Esophagus muscularis mucosa (tissue), 4 donors: ENCODE data around the gene ITFG1.

ENCODE experiments used
- EP300 ChIP-seq: sonication (generic); formaldehyde crosslinking; IDR thresholded peaks from one replicate; pipeline ENCODE4 v1.6.1; 2017; ENCODE audit warnings: antibody characterized with exemption
- POLR2A ChIP-seq: fragments of 450-650 bp; IDR thresholded peaks from one replicate; pipeline ENCODE4 v1.6.1; 2017; ENCODE audit warnings: antibody characterized with exemption, moderate library complexity, mild to moderate bottlenecking, low read depth
- POLR2AphosphoS5 ChIP-seq, 2 donors: sonication (generic); formaldehyde crosslinking; IDR thresholded peaks; one replicate each; pipeline ENCODE4 v1.6.1; 2017; ENCODE audit warnings: antibody characterized with exemption in 2 of 2
- TF ChIP-seq, protein P1 (sequence below), 3 experiments: fragments of 200-600 bp in 2 of 3; fragments of 450-650 bp in 1 of 3; sonication (generic) in 2 of 3; IDR thresholded peaks; one replicate each; pipeline ENCODE4 v1.5.1; 2017 to 2019; ENCODE audit warnings: antibody characterized with exemption in 3 of 3, mild to moderate bottlenecking in 2 of 3, moderate library complexity in 1 of 3

GRCh38 chr16:47448830-47449575, 11.9 kb downstream of the ITFG1 start:
- TF ChIP-seq, protein P1, sequence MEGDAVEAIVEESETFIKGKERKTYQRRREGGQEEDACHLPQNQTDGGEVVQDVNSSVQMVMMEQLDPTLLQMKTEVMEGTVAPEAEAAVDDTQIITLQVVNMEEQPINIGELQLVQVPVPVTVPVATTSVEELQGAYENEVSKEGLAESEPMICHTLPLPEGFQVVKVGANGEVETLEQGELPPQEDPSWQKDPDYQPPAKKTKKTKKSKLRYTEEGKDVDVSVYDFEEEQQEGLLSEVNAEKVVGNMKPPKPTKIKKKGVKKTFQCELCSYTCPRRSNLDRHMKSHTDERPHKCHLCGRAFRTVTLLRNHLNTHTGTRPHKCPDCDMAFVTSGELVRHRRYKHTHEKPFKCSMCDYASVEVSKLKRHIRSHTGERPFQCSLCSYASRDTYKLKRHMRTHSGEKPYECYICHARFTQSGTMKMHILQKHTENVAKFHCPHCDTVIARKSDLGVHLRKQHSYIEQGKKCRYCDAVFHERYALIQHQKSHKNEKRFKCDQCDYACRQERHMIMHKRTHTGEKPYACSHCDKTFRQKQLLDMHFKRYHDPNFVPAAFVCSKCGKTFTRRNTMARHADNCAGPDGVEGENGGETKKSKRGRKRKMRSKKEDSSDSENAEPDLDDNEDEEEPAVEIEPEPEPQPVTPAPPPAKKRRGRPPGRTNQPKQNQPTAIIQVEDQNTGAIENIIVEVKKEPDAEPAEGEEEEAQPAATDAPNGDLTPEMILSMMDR (IDR thresholded peaks at IDR 0.05): no peak
- TF ChIP-seq POLR2A (no peak), POLR2AphosphoS5 (IDR thresholded peaks at IDR 0.05) (no peak), EP300 (no peak)
